Peyer's patch (tissue), 4 donors: ENCODE measurements around the gene ADAMTS15. TPM values are rescaled to one million over a fixed set of nuclear protein-coding genes. Genes with fewer than 3 reads are reported as not detected.

ENCODE experiments used
- DNase-seq, 3 donors: peaks; one replicate each; pipeline ENCODE4 v3.0.0-alpha.2; 2017 to 2019
- H3K27ac ChIP-seq, 4 donors: fragments of 200-600 bp; sonication (generic); one replicate each; pipeline ENCODE4 v1.5.1; 2016 to 2019
- H3K27me3 ChIP-seq, 2 donors: fragments of 200-600 bp; sonication (generic); one replicate each; pipeline ENCODE4 v1.5.1; 2019
- H3K36me3 ChIP-seq, 3 donors: fragments of 200-600 bp; sonication (generic); one replicate each; pipeline ENCODE4 v1.5.1; 2016 to 2019
- H3K4me1 ChIP-seq, 4 donors: fragments of 200-600 bp; sonication (generic); one replicate each; pipeline ENCODE4 v1.5.1; 2016 to 2019
- H3K4me3 ChIP-seq, 4 donors: fragments of 200-600 bp; sonication (generic); 1 replicate in 3 of 4; 2 replicates in 1 of 4; pipeline ENCODE4 v1.5.1; 2016 to 2019; ENCODE audit warnings: mild to moderate bottlenecking in 1 of 4
- H3K9me3 ChIP-seq, 4 donors: fragments of 200-600 bp; sonication (generic); one replicate each; pipeline ENCODE4 v1.5.1; 2016 to 2019; ENCODE audit warnings: mild to moderate bottlenecking in 1 of 4
- CTCF ChIP-seq, 6 experiments: fragments of 450-650 bp in 4 of 6; fragments of 200-600 bp in 2 of 6; sonication (generic) in 1 of 6; IDR thresholded peaks; one replicate each; pipeline ENCODE4 v1.5.1; 2017 to 2019; ENCODE audit warnings: antibody characterized with exemption in 6 of 6, mild to moderate bottlenecking in 3 of 6, moderate library complexity in 1 of 6
- POLR2A ChIP-seq, 2 donors: fragments of 450-650 bp; IDR thresholded peaks; one replicate each; pipeline ENCODE4 v1.5.1; 2017; ENCODE audit warnings: antibody characterized with exemption in 2 of 2, mild to moderate bottlenecking in 2 of 2, moderate library complexity in 2 of 2
- total RNA-seq, 4 donors: library from RNA; depleted of rRNA; stranded (reverse); fragments of >200 nt; gene quantifications; one replicate each; pipeline ENCODE4 v1.1.0, GENCODE V29; 2016

The ADAMTS15 gene
- total RNA-seq, 4 donors from 2014 or later: 0.53 to 5.8 (median 2.6) TPM

- Histone ChIP-seq H3K27ac (peak overlapping the region; percentile 7 to 66 (median 56)), H3K4me3 (peak overlapping the region; percentile 27 to 58 (median 46)), H3K4me1 (peaks cover 0 to 30% (median 3%) of the 10 kb centered on the region in 4 donors), H3K27me3 (no peaks in the 10 kb centered on the region), H3K36me3 (no peaks in the 10 kb centered on the region), H3K9me3 (peaks cover 0 to 5% (median 0%) of the 10 kb centered on the region in 4 donors)
- no peak for TF ChIP-seq POLR2A (IDR thresholded peaks at IDR 0.05)
- TF ChIP-seq CTCF (IDR thresholded peaks at IDR 0.05): no peak
- no peak for DNase-seq
These were observed 1.0 kb downstream of the ADAMTS15 start for GRCh38 chr11:130449310-130449990.

GRCh38 chr11:130449996-130450769, 1.7 kb downstream of the ADAMTS15 start:
- H3K36me3 ChIP-seq: no peaks in the 10 kb centered on the region
- H3K9me3 ChIP-seq: peaks cover 0 to 5% (median 0%) of the 10 kb centered on the region in 4 donors
- no peak for TF ChIP-seq POLR2A (IDR thresholded peaks at IDR 0.05)
- TF ChIP-seq CTCF (IDR thresholded peaks at IDR 0.05): peak in 4 of 6 experiments; percentile 25 to 59 (median 55)
- no peaks in the 10 kb centered on the region for H3K27me3 ChIP-seq
- peak overlapping the region; percentile 7 to 66 (median 56) for H3K27ac ChIP-seq
- H3K4me1 ChIP-seq: peaks cover 0 to 30% (median 3%) of the 10 kb centered on the region in 4 donors
- DNase-seq: peak in 2 of 3 donors; percentile 77 to 78
- peak overlapping the region; percentile 27 to 58 (median 46) for H3K4me3 ChIP-seq

GRCh38 chr11:130451231-130452019, 3.0 kb downstream of the ADAMTS15 start:
- Histone ChIP-seq H3K27me3 (no peaks in the 10 kb centered on the region), H3K4me1 (peaks cover 0 to 39% (median 3%) of the 10 kb centered on the region in 4 donors), H3K27ac (peak overlapping the region in 1 of 4 donors; percentile 38), H3K36me3 (no peaks in the 10 kb centered on the region), H3K4me3 (peak overlapping the region in 2 of 4 donors; percentile 14 to 57), H3K9me3 (peaks cover 0 to 5% (median 0%) of the 10 kb centered on the region in 4 donors)
- TF ChIP-seq POLR2A (IDR thresholded peaks at IDR 0.05) (no peak), CTCF (IDR thresholded peaks at IDR 0.05) (no peak)
- DNase-seq: no peak

- Histone ChIP-seq H3K27me3 (no peaks in the 10 kb centered on the region), H3K4me1 (peaks cover 0 to 39% (median 3%) of the 10 kb centered on the region in 4 donors), H3K4me3 (no peak overlapping the region), H3K36me3 (no peaks in the 10 kb centered on the region), H3K27ac (no peak overlapping the region), H3K9me3 (peaks cover 0 to 5% (median 0%) of the 10 kb centered on the region in 4 donors)
- TF ChIP-seq CTCF (IDR thresholded peaks at IDR 0.05) (no peak), POLR2A (IDR thresholded peaks at IDR 0.05) (no peak)
- no peak for DNase-seq
These were observed 3.7 kb downstream of the ADAMTS15 start for GRCh38 chr11:130452176-130452575.

GRCh38 chr11:130452940-130453339, 4.5 kb downstream of the ADAMTS15 start:
- DNase-seq: no peak

More at GRCh38 chr11:130452940-130453339, 4.5 kb downstream of the ADAMTS15 start:
- peaks cover 0 to 41% (median 3%) of the 10 kb centered on the region in 4 donors for H3K4me1 ChIP-seq
- H3K4me3 ChIP-seq: no peak overlapping the region
- H3K27me3 ChIP-seq: no peaks in the 10 kb centered on the region
- TF ChIP-seq POLR2A (IDR thresholded peaks at IDR 0.05) (no peak), CTCF (IDR thresholded peaks at IDR 0.05) (no peak)
- no peak overlapping the region for H3K27ac ChIP-seq
- H3K36me3 ChIP-seq: no peaks in the 10 kb centered on the region
- peaks cover 0 to 5% (median 0%) of the 10 kb centered on the region in 4 donors for H3K9me3 ChIP-seq
